GM21723 (cell line): Measurements from ENCODE around the gene TGIF1.
"Not testable (repeated sequence)": the region's sequence is repeated elsewhere in the genome, so short reads cannot be mapped to it uniquely, and the experiment has no call there.

ENCODE experiments used
- ATAC-seq: cut with Tn5 transposase; IDR thresholded peaks from one replicate; pipeline ENCODE4 v1.9.1; 2021; ENCODE audit warnings: mild to moderate bottlenecking, moderate library complexity; ENCODE audit not compliant: unreplicated experiment

TGIF1 gene

GRCh38 chr18:3450012-3450798, at the start of gene TGIF1:
Gene TGIF1, plus strand, starts transcription at chr18:3450172. Its CDS starts 318 bp downstream, at chr18:3450490.
- no peak for ATAC-seq

GRCh38 chr18:3400567-3401296, 49.2 kb upstream of the TGIF1 start:
- no peak for ATAC-seq

- peak; percentile 88 for ATAC-seq
Measured at GRCh38 chr18:3401669-3402620, 48.0 kb upstream of the TGIF1 start.

GRCh38 chr18:3402982-3403451, 47.0 kb upstream of the TGIF1 start:
- no peak for ATAC-seq

- no peak for ATAC-seq
Measured at GRCh38 chr18:3405713-3406112, 44.3 kb upstream of the TGIF1 start.

GRCh38 chr18:3408107-3408506, 41.9 kb upstream of the TGIF1 start:
- ATAC-seq, result no peak

- ATAC-seq, result no peak
Measured at GRCh38 chr18:3409811-3410210, 40.2 kb upstream of the TGIF1 start.

GRCh38 chr18:3410273-3410672, 39.7 kb upstream of the TGIF1 start:
- ATAC-seq, result no peak

- ATAC-seq, result not testable (repeated sequence)
Measured at GRCh38 chr18:3410876-3411275, 39.1 kb upstream of the TGIF1 start.

- ATAC-seq, result no peak
Measured at GRCh38 chr18:3411327-3411726, 38.6 kb upstream of the TGIF1 start.

- ATAC-seq, result no peak
Measured at GRCh38 chr18:3411854-3412268, 38.1 kb upstream of the TGIF1 start.

- not testable (repeated sequence) for ATAC-seq
Measured at GRCh38 chr18:3412528-3412927, 37.4 kb upstream of the TGIF1 start.

GRCh38 chr18:3415110-3415509, 34.9 kb upstream of the TGIF1 start:
- no peak for ATAC-seq

- ATAC-seq, result no peak
Measured at GRCh38 chr18:3418083-3418482, 31.9 kb upstream of the TGIF1 start.

- ATAC-seq, result no peak
Measured at GRCh38 chr18:3420919-3421279, 29.1 kb upstream of the TGIF1 start.

- ATAC-seq, result no peak
Measured at GRCh38 chr18:3422905-3423304, 27.1 kb upstream of the TGIF1 start.

- ATAC-seq, result no peak
Measured at GRCh38 chr18:3424280-3424890, 25.6 kb upstream of the TGIF1 start.

GRCh38 chr18:3425030-3425429, 24.9 kb upstream of the TGIF1 start:
- ATAC-seq, result no peak

- no peak for ATAC-seq
Measured at GRCh38 chr18:3425446-3425845, 24.5 kb upstream of the TGIF1 start.

- ATAC-seq, result no peak
Measured at GRCh38 chr18:3426074-3426473, 23.9 kb upstream of the TGIF1 start.

GRCh38 chr18:3427944-3428343, 22.0 kb upstream of the TGIF1 start:
- no peak for ATAC-seq
